ENCODE measurements around the gene IPO11. TPM values are rescaled to one million over a fixed set of nuclear protein-coding genes. Genes with fewer than 3 reads are reported as not detected.
"Not testable (repeated sequence)": the region's sequence is repeated elsewhere in the genome, so short reads cannot be mapped to it uniquely, and the experiment has no call there.

IPO11 gene
- total RNA-seq, 2 experiments from 2014 or later = 54.8 to 57.2 TPM

DNA sequence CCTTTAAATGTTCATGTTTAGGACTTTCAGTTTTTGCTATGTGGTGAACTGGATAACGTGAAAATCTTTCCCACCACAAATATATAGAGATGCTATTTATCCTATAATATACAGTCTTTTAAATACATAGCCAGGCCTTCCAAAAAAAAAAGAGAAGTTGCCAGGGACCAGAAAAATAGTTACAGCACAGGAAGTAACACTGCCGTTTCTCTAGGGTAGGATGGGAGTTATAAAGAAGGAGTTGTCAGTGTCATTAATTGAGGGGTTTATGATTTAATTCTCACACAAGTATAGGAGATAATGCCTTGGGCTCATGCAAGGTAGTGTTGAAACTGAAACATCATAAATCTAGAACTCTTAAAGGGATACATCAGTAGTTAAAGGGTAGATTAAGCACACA lies 250.0 kb downstream of the IPO11 start:
- Mint-ChIP-seq H3K4me1 (ENCODE audit: low read depth) (no peaks in the 10 kb centered on the region), H3K27me3 (ENCODE audit: low read depth) (no peaks in the 10 kb centered on the region), H3K4me3 (no peak overlapping the region), H3K27ac (no peak overlapping the region), H3K36me3 (ENCODE audit: low read depth) (no peaks in the 10 kb centered on the region), H3K9me3 (peaks cover 24% of the 10 kb centered on the region)
- DNase-seq = no peak
- intact Hi-C loops (cut with micrococcal nuclease) = no loop called here
- CTCF ChIA-PET = no interaction called here

DNA sequence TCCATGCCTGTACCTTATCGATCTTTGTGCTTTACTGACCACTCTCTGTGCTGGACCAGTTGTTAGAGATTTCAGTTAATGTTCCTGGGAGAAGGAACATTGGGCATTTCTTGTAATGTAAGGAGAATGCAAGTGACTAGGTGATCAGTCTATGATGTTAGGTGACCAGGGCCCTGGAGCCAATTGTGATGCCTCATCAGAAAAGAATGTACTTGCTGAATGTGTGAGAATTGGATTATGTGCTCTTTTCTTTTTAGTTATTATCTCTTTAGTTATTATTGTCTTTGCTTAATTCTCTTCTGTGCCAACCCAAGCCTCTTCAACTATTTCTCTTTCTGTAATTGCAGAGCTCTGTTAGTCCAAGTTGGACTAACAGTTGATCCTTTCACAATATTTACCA lies 258.9 kb downstream of the IPO11 start:
- H3K27ac Mint-ChIP-seq = no peak overlapping the region
- no peaks in the 10 kb centered on the region for H3K27me3 Mint-ChIP-seq (ENCODE audit: low read depth)
- CTCF ChIA-PET = no interaction called here
- DNase-seq = no peak
- H3K4me3 Mint-ChIP-seq = no peak overlapping the region
- intact Hi-C loops (cut with micrococcal nuclease) = no loop called here
- peaks cover 5% of the 10 kb centered on the region for H3K9me3 Mint-ChIP-seq
- no peaks in the 10 kb centered on the region for H3K36me3 Mint-ChIP-seq (ENCODE audit: low read depth)
- H3K4me1 Mint-ChIP-seq (ENCODE audit: low read depth) = no peaks in the 10 kb centered on the region

DNA sequence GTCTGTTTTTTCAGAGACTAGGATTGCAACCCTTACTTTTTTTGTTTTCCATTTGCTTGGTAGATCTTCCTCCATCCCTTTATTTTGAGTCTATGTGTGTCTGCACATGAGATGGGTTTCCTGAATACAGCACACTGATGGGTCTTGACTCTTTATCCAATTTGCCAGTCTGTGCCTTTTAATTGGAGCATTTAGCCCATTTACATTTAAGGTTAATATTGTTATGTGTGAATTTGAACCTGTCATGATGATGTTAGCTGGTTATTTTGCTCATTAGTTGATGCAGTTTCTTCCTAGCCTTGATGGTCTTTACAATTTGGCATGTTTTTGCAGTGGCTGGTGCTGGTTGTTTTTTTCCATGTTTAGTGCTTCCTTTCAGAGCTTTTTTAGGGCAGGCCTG lies 264.0 kb downstream of the IPO11 start:
- H3K4me3 Mint-ChIP-seq; H3K4me1 Mint-ChIP-seq (ENCODE audit: low read depth); H3K27me3 Mint-ChIP-seq (ENCODE audit: low read depth); intact Hi-C loops (cut with micrococcal nuclease); H3K27ac Mint-ChIP-seq; DNase-seq; CTCF ChIA-PET; H3K36me3 Mint-ChIP-seq (ENCODE audit: low read depth): not testable (repeated sequence)
- peaks cover 16% of the 10 kb centered on the region for H3K9me3 Mint-ChIP-seq

Other genes starting within 250 kb of the IPO11 start
- 100 to 1,000 TPM; 101 to 117 TPM for gene KIF2A, start 106.6 kb upstream of the IPO11 start, total RNA-seq
- gene DIMT1, start 8.9 kb upstream of the IPO11 start, total RNA-seq = 10 to 100 TPM; 47.4 to 48.4 TPM
- 1 to 10 TPM in 1 of 2 experiments, under 1 TPM in 1; 0.91 to 1.0 TPM for gene LRRC70, start 166.1 kb downstream of the IPO11 start, total RNA-seq